ENCODE data around the gene PCDHGB3.

DNA sequence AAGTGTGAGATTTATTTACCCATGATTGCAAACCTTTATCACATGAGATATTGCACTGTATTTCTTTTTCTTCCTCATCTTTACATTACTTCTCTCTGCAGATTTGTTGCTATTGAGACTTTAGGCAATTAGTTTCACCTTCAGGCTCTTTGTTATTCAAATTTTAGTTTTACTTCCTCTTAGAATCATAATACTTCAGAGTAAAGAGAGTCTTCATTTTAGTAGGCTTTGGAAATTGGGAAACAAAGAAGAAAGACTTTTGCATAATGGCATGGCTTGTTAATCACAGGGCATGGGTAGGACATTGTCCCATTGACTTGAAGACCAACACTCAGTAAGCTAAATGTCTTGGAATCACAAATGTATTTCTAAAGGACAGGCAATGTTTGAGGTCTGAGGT, 7.3 kb upstream of the PCDHGB3 start:
- no peak for TF ChIP-seq NFRKB (IDR thresholded peaks at IDR 0.05)
- no peak for TF ChIP-seq SP1 (IDR thresholded peaks at IDR 0.05)
- no peak for TF ChIP-seq FOXA1 (IDR thresholded peaks at IDR 0.05)

Data from HEK293T (cell line).